GM18519 (cell line): ENCODE results near the gene KRT85.
"Not testable (repeated sequence)": the region's sequence is repeated elsewhere in the genome, so short reads cannot be mapped to it uniquely, and the experiment has no call there.

Experiments used
- ATAC-seq: cut with Tn5 transposase; IDR thresholded peaks from one replicate; pipeline ENCODE4 v1.9.1; 2021; ENCODE audit warnings: mild to moderate bottlenecking, moderate library complexity; ENCODE audit not compliant: unreplicated experiment, low FRiP score

KRT85 gene

GRCh38 chr12:52366738-52367485 is at the start of gene KRT85:
Gene KRT85, minus strand, starts transcription at chr12:52367481. Its CDS starts 76 bp downstream, at chr12:52367405.
- no peak for ATAC-seq

DNA sequence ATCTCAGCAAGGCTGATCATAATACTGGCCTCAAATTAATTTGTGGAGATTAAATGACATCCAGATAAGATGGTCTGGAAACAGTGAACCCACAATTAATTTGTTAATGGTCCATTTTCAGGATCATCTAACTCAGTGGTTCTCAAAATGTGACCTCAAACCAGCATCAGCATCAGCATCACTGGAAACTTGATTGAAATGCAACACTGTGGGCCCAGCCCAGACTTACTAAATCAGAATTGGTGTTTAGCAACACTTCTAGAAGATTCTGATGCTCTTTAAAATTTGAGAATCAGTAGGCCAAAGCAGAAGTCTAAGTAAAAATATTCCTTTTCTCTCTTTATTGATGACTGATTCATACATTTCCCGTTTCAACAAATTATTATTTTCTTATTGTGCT is 49.5 kb upstream of the KRT85 start:
- no peak for ATAC-seq

- no peak for ATAC-seq
Observed at GRCh38 chr12:52415870-52416750, 48.8 kb upstream of the KRT85 start.

- ATAC-seq = no peak
Observed at GRCh38 chr12:52414936-52415335, 47.7 kb upstream of the KRT85 start.

DNA sequence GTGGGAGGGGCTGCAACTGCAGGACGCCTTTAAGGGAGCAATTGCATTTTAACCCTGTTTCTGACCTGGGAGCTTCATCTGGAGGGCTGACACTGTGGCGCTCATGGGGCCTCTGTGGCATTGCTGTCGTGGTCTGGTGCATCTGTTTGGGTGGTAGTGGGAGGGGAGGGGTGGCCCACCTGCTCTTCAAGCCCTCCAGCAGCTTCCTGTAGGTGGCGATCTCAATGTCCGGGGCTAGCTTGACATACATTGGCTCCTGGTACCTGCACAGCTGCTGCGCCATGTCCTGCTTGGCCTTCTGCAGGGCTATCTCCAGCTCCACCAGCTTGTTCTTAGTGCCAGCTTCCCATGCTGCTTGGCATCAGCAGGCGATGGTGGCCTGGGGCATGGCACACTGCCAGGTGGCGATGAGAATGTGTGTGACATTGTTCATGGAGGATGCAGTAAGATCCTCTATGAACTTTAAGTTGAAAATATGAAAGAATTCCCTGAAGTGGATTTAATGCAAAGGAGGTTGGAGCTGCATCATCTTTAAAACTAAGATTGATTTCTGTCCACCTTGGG is 46.6 kb upstream of the KRT85 start:
- ATAC-seq = no peak

DNA sequence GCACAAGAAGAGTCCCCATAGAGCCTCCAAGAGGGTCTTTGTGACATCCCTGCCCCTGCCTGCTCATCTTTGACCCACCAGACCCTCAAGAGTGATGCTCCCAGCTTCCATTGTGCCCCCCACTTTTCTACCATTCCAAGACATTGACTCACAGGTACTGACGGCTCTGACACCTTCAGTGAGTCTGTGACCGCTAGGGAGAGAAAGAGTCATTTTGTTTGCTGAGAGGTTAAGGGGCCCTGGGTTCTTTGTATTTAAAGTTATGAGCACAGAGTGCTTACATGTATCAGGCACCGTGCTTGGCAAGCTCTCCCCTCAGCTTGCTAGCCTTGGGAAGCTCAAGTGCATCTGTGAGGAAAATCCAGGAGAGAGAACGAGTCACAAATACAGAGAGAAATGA is 45.9 kb upstream of the KRT85 start:
- ATAC-seq = no peak

DNA sequence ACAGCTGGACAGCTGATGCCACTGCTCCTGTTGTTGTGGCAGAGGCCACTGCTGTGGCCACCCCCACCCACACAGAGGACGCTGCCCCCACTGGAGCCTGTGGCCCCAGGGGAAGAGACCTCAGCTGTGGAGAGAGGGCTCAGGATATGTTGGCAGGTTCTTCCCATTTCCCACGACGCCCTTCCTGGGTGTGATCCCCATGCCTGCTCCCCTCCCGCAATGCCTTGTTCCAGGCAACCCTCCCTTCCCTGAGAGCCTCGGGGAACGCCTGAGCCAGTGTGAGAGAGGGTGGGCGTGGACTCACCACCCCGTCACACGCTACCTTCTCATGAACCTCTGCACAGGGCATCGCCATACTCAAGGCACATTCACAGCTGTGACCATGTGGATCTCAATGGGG is 44.5 kb upstream of the KRT85 start:
- no peak for ATAC-seq

DNA sequence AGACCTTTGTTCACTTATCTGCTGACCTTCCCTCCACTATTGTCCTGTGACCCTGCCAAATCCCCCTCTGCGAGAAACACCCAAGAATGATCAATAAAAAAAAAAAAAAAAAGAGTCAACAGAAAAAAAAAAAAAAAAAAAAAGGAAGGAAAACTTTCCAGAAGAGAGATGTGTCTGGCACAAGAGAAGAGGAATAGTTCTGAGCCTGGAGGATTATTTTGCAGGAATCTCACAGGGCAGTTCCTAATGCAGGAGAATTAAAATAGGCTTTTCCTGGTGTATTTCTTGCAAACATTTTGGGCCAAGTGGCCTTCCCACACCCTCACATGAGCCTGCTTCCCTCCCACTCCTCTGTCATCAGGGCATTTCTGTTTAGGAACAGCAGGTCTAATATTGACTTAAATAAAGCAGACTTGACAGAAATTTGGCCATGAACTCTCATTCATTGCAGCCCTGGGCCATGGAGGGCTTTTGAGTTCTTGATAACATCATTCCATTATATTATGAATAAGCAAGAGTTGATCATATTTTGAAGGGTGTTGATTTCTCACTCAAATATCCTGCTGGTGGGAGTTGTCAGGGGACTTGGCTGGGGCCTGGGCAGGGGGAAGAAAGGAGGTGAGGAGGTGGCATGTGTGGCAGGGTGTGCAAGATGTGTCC is 43.4 kb upstream of the KRT85 start:
- not testable (repeated sequence) for ATAC-seq

DNA sequence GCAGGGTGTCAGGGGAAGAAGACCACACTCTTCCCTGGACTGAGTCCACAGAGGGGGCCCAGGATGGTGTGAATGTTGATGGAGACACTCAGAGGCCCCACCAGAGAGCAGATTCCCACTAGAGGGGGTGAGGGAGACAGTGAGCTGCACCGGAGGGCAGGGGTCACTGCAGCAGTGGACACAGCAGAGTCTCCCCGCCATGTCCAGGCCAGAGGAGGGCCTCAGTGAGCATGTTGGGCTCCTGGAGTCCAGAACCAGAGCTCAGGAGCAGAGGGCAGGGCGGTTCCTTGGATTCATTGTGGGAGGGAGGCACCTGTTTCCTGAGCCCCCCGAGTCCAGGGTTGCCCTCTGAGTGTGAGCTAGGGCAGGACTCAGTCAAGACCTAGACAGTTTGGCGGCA is 40.6 kb upstream of the KRT85 start:
- ATAC-seq = no peak

DNA sequence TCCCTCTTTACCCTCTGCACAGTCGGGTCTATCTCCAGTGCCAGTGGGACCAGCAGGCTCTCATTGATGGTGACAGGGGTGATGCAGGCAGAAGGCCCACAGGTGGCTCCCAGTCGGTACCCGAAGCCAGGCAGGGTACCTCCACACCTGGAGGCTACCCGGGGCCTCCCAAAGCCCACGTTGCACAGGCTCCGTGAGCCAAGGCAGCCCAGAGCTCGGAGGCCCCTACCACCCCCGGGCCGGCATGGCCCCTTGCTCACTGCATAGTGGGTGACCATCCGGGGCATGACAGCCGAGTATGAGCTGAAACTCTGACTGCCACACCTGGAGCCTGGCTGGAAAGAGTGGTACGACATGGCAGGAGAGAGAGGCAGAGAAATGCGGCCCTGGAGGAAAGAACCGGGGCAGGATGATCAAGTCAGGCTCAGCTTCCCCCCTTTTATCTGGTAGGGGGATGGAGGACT is 38.7 kb upstream of the KRT85 start, which contains the start of gene KRT82:
Gene KRT82, minus strand, starts transcription at position 414 of the 464 bp plus-strand sequence. Its CDS starts 58 bp downstream, at position 356.
- ATAC-seq = no peak

- no peak for ATAC-seq
Observed at GRCh38 chr12:52404951-52405350, 37.7 kb upstream of the KRT85 start.

DNA sequence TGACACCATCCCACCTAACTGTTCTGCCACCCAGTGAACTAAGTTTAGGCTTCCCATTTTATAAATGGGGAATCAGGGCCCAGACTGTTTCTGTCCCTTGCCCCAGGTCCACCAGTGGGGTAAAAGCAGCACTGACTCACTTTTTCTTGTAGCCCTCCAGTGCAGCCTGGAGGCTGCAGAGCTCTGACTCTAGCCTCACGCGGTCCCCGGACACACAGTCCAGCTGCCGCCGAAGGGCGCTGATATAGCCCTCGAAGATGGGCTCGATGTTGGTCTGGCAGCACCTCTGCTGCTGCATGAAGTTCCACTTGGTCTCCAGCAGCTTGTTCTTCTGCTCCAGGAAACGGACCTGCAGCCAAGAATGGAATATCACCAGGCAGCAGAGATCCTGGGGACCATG is 36.3 kb upstream of the KRT85 start:
- ATAC-seq = no peak

DNA sequence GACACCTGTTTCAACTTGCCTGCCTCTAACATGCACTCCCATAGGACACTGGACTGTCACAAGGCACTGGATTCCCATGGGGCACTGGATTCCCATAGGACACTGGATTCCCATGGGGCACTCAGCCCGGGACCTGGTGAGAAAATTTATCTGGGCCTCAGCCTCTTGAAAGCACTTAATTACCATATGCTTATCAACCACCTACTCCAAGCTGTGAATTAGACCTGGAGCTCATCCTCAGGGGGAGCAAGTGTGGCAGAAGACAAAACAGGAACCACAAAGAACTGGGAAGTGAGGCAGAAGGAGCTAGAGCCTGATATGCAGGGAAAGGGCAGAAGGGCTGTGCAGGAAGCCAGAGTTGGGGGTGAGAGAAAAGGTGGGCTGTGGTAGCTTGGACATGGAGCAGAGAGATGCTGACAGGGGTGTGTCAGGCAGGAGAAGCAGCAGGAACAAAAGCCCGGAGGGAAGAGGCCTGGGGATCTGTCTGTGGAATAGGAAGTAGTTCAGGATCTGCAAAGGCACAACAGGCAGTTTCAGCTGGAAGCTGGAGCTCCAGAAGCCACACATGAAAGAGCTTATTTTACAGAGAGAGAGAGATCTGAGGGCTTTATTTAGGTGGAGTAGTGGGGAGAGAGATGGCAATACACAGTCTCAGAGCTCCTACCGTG is 35.7 kb upstream of the KRT85 start:
- no peak for ATAC-seq

DNA sequence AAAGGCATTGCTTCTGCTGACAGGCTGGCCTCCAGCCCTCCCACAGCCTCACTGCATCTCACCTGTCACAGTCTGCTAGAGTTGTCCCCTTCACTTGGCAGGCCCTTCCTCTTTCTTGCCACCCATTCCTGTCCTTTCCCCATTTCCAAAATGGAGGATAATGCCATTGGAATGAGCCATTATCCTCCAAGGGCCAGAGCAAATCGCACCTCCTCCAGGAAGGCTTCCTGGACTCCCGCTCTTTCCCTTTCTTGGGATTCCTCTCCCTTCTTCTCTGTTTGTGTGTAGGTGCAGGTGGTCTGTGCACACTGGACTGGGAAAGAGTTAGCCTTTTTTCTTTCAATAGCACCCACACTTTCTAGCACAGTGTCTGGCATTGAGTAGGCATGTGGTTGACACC is 35.1 kb upstream of the KRT85 start:
- no peak for ATAC-seq

- no peak for ATAC-seq
Observed at GRCh38 chr12:52401926-52402325, 34.6 kb upstream of the KRT85 start.

DNA sequence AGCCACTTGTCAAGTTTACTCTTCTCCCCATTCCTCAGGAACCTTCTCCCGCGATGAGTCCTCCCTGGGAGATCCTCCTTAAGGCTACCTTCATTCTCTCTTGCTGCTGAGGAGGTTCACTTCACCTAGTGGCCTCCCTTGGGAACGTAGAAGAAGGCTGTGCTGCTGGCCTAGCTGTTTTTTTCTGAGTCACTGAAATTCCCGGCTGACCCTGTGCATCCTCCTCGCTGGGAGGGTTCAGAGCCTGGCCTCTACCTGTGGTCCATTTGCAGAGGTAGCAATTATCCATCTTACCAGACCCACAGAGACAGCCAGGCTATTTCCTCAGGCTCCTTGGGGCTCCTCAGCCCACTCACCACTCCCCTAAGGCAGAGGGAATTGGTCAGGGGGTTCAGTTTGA is 34.2 kb upstream of the KRT85 start:
- ATAC-seq = no peak

- no peak for ATAC-seq
Observed at GRCh38 chr12:52400906-52401305, 33.6 kb upstream of the KRT85 start.

GRCh38 chr12:52399756-52400155 is 32.5 kb upstream of the KRT85 start:
- ATAC-seq = no peak

- ATAC-seq = no peak
Observed at GRCh38 chr12:52398176-52398575, 30.9 kb upstream of the KRT85 start.

DNA sequence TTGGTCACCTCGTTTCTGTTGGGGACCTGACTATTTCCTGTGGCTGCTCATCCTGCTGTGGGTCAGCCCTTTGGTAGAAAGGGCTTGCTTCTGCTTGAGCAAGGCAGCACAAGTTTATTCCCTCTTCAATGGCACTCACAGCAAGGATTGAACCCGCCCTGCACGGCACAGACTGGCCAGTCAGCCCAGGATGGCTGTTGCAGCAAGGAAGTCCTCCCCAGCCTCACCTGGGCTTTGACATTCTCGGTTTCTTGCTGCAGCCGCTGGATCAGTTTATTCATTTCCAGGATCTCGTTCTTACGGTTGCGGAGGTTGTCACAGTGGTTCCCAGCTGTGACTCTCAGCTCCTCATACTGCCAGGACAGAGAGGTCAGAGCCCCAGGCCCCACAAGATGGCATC is 29.4 kb upstream of the KRT85 start:
- ATAC-seq = no peak
